HG02798 (cell line): ENCODE data around the gene STRN3.
"Not testable (repeated sequence)": the region's sequence is repeated elsewhere in the genome, so short reads cannot be mapped to it uniquely, and the experiment has no call there.

Experiments
- ATAC-seq: cut with Tn5 transposase; IDR thresholded peaks from one replicate; pipeline ENCODE4 v1.9.1; 2021; ENCODE audit warnings: mild to moderate bottlenecking; ENCODE audit not compliant: unreplicated experiment, poor library complexity

Gene STRN3, protein sequence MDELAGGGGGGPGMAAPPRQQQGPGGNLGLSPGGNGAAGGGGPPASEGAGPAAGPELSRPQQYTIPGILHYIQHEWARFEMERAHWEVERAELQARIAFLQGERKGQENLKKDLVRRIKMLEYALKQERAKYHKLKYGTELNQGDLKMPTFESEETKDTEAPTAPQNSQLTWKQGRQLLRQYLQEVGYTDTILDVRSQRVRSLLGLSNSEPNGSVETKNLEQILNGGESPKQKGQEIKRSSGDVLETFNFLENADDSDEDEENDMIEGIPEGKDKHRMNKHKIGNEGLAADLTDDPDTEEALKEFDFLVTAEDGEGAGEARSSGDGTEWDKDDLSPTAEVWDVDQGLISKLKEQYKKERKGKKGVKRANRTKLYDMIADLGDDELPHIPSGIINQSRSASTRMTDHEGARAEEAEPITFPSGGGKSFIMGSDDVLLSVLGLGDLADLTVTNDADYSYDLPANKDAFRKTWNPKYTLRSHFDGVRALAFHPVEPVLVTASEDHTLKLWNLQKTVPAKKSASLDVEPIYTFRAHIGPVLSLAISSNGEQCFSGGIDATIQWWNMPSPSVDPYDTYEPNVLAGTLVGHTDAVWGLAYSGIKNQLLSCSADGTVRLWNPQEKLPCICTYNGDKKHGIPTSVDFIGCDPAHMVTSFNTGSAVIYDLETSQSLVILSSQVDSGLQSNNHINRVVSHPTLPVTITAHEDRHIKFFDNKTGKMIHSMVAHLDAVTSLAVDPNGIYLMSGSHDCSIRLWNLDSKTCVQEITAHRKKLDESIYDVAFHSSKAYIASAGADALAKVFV

DNA sequence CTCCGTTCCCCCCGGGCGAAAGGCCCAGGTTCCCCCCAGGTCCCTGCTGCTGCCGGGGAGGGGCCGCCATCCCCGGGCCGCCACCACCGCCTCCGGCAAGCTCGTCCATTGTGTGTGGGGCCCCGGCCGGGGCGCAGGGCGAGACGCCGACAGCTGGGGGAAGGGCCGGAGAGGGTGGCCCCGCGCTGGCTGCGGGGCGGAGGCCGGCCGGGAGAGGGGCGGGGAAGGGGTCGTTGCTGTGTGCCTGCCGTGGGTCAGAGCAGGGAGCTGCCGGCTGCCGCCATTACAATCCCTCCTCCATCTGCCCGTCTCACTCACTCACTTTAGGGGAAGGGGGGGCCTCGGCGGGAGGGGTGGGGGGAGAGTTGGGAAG, at the start of gene STRN3:
Gene STRN3 (minus strand): TSS at position 303 of the 373 bp plus-strand sequence. CDS start 194 bp downstream, at position 109.
- ATAC-seq, result no peak

DNA sequence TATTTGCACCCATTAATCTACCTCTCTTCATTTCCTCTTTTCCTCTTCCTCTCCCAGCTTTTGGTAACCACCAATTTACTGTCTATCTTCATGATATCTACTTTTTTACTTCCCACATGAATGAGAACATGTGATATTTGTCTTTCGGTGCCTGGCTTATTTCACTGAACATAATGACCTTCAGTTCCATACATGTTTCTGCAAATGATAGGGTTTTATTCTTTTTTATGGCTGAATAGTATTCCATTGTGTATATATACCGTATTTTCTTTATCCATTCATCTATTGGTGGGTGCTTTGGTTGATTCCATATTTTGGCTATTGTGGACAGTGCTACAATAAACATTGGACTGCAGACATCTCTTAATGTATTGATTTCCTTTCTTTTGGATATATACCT, 49.0 kb upstream of the STRN3 start:
- ATAC-seq, result no peak

DNA sequence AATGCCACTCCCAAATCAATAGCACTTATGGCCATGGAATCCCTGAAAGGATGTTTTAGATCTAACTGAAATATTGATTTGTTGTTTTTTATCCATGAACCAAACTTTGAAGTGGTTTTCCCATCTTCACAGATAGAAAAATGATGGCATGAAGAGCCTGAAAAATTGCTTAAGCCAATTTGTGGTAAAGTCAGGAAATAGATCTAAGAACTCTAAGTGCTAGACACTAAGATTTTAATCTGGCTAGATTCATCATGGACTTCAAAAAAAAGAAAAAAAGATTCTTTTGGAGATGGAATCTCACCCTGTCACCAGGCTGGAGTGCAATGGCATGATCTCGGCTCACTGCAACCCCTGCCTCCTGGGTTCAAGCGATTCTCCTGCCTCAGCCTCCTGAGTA, 45.0 kb upstream of the STRN3 start:
- no peak for ATAC-seq

DNA sequence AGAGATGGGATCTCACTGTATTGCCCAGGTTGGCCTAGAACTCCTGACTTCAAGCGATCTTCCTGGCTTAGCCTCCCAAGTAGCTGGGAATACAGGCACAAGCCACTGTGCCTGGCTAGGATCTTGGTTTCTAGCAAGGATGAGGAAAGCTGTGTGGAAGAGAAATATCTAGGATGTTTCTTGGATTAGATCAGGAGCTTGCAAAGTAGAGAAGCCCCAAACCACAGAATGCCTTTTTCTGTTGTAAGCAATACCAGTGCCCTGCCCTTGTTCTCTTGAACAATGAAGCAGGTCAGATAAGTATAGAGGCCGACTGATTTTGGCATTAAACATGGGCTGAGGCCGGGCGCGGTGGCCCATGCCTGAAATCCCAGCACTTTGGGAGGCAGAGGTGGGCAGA, 44.3 kb upstream of the STRN3 start:
- ATAC-seq, result no peak

DNA sequence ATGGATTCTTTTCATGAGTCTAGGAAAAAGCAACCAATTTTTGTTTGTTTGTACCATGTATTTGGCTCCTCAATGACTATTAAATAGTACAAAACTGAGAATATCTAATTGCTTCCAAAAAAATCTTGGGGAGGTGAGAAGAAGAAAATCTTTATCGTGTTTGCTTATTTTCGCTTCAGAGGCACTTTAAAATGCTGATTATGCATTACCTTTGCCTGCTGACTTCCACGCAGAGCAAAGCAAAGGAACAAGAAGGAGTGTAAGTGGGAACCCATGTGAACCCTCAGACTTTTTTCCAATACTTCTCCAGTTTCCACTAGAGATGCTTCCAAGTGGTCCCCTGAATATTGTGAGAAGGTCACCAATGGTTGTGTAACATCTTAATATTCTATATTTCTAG, 43.2 kb upstream of the STRN3 start:
- no peak for ATAC-seq

DNA sequence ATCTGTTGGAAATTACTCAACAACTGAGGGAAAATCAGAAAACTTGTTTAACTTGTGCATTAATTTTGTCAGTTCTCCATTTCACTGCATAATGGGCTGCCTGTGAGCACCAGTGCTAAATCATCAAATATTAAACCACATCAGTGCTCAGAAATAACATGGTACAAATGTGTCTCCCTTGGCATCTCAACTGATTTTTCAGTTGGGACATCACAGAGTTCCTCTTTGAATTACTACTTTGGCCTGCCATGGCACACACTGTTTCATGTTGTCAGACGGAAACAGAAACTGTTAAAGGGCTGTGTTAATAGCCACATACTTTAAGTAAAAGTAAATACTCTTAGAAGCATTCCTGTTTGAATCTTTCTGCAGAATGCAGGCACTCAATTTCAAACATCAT, 42.1 kb upstream of the STRN3 start:
- no peak for ATAC-seq

DNA sequence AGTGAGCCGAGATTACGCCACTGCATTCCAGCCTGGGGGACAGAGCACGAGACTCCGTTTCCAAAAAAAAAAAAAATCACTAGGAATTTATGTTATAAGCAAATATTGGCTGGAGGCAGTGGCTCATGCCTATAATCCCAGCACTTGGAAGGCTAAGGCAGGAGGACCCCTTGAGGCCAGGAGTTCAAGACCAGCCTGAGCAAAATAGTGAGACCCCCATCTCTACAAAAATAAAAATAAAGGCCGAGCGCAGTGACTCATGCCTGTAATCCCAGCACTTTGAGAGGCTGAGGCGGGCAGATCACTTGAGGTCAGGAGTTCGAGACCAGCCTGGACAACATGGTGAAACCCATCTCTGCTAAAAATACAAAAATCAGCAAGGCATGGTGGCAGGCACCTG, 36.7 kb upstream of the STRN3 start:
- ATAC-seq, result not testable (repeated sequence)

DNA sequence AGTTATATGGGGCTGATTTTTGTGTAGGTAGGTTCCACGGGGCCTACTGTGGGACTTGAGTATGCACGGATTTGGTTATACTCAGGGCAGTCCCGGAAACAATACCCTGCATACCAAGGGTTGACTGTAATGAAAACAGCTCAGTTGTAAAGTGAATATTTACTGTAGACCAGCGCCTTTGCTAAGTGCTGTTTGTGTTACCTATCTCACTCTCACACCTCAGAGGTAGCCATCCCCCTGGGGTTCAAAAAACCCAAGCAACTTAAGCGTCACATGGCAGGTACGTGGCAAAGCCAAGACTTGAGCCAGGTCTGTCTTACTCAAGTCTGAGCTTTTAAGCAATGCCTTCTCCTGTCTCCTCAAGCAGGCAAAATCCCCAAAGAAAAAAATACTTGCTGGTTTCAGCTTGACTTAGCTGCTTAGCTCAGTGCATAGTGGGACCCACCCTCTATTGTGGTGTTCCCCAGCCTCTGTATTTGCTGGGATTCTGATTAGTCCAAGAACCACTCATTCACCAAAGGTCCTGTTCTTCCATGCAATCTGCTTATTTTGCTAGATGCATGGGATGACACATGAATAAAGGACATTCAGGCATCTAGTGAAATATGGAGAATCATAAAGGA, 34.2 kb upstream of the STRN3 start:
- ATAC-seq, result no peak

DNA sequence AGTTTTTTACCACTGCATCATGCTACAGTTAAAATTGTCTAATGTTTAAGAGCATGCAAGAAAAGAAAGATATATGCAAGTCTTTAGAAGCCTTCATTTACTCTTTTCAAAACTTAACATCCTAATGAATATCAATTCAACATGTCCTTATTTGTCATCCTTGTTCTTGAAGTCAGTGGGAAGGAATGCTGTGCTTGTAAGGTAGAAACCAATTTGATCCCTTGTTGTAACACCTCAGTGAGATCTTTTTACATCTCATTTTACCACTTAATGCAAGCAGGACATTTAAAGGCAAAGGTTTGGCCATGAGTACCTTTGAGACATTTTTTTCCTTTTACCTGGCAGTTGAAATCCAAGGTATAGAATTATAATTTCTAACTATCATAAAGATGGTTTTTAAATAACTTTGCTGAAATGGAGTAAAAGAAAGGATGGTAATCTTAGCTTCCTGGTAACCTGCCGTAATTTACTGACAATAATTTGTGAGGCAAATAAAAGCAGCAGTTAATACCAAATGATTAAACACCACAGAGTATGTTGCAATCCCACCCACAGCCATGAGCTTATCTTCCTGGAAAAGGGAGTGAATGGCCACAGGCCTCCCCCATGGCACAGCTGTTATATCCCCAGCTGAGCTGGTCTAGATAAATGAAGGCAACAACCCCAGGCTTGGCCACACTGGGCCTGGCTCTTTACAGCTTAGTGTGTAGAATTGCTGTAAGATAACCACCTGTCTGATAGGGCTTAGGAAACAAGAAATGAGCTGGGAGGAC, 33.2 kb upstream of the STRN3 start:
- ATAC-seq, result no peak

DNA sequence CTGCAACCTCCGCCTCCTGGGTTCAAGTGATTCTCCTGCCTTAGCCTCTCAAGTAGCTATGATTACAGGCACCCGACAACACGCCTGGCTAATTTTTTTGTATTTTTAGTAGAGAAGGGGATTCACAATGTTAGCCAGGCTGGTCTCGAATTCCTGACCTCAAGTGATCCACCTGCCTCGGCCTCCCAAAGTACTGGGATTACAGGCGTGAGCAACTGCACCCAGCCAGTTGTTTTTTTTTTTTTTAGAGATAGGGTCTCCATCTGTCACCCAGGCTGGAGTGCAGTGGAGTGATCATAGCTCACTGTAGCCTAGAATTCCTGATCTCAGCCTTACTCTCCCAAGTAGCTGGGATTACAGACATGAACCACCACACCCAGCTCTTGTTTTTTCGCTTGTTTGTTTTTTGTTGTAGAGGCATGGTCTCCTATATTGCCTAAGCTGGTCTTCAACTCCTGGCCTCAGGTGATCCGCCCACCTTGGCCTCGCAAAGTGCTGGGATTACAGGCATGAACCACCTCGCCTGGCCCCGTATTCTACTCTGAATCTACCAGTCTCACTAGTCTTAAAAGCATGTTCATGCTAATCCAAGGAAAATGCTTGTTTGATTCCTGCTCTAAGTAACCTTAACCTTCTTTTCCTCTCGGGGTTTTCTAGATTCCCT, 31.7 kb upstream of the STRN3 start:
- no peak for ATAC-seq

DNA sequence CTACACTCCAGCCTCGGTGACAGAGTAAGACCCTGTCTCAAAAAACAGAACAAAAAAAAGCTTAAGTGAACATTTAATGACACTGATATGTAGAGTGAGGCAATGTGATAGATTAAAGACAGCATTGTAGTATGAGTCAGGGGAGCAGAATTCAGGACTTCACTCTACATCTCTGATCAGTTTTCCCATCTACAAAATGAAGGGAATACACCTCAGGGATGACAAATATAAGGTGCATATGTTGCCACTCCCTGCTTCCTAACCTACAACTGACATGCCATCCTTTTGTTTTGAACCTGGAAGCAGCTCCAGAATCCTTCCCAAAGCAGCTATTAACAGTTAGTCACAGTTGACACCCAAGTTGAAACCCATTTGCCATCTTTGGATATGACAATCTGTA, 30.9 kb upstream of the STRN3 start:
- no peak for ATAC-seq

DNA sequence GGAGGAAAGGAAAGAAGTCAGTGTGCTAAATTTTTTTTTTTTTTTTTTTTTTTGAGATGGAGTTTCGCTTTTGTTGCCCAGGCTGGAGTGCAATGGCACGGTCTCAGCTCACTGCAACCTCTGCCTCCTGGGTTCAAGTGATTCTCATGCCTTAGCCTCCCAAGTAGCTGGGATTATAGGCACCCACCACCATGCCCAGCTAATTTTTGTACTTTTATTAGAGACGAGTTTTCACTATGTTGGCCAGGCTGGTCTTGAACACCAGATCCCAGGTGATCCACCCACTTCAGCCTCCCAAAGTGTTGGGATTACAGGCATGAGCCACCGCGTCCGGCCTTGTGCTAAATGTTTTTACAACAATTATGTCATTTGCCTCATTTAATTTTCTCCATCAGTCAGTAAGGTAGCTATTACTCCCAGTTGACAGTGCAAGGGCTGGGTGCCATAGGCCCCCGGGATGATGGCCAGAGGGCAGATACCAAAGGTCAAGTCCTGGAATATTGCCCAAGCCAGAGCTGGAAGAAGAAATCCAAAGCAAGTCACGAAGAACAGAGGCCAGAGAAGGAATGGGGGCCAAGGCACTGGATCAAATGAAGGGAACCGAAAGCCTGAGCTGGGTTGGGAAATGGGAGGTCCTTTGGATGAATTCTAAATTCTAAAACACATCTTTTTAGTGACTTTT, 26.9 kb upstream of the STRN3 start:
- ATAC-seq, result not testable (repeated sequence)

DNA sequence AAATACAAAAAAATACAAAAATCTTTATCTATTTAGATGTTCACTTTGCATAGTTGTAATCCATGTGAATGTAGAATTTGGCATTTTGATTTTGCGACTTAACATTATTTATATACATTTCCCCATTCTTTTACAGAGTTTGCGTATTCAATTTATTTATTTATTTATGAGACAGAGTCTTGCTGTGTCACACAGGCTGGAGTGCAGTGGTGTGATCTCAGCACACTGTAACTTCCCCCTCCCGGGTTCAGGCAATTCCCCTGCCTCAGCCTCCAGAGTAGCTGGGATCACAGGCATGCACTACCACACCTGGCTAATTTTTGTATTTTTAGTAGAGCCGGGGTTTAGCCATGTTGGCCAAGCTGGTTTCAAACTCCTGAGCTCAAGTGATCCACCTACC, 25.3 kb upstream of the STRN3 start:
- ATAC-seq, result no peak

DNA sequence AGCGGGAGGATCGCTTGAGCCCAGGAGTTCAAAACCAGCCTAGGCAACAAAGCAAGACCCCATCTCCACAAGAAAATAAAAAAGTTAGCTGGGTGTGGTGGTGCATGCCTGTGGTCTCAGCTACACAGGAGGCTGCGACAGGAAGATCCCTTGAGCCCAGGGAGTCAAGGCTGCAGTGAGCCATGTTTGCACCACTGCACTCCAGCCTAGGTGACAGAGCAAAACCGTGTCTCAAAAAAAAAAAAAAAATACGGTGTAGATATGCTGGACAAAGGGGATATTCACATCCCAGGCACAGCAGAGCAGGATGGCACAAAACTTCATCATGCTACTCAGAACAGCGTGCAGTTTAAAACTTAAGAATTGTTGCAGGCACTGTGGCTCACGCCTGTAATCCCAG, 24.8 kb upstream of the STRN3 start:
- no peak for ATAC-seq

DNA sequence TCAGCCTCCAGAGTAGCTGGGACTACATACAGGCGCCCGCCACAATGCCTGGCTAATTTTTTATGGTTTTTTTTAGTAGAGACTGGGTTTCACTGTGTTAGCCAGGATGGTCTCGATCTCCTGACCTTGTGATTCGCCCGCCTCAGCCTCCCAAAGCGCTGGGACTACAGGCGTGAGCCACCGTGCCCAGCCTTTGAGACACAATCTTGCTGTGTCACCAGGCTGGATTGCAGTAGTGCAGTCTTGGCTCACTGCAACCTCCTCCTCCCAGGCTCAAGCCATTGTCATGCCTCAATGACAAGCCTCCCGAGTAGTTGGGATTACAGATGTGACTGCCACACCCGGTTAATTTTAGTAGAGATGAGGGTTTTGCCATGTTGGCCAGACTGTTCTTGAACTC, 21.3 kb upstream of the STRN3 start:
- ATAC-seq, result no peak

DNA sequence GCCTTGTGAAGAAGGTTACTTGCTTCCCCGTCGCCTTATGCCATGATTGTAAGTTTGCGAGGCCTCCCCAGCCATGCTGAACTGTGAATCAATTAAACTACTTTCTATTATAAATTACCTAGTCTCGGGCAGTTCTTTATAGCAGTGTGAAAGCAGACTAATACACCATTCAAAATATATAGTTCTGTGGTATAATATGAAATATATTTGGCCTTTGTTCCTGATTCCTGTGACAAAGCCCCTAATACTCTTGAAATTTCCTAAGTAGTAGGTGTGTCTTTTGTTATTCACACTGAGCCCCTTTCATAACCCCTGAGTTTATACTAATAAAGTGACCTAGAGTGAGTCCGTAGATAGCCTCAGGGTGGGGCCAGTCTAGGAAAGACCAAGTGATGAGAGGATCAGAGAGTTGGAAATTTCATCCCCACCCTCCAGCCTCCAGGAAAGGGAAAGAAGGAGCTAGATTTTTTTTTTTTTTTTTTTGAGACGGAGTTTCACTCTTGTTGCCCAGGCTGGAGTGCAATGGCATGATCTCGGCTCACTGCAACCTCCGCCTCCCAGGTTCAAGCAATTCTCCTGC, 19.4 kb upstream of the STRN3 start:
- no peak for ATAC-seq

DNA sequence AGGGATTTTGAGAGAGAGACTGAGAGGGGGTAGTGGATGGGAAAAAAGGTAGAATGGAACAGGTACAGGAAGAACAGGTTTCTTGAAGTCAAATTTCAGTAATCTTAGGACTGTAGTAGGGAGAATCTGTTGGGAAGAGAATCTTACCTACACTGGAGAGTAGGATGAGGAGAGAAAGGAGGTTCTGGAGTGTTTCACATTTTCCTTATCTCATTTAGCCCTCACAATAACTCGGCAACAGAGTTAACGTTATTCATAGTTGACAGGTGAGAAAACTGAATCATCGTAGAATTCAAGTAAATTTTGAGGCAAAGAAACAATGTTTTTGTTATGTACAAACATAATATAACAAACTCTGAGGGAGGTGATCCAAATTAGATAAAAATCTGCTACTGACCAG, 17.2 kb upstream of the STRN3 start:
- no peak for ATAC-seq

DNA sequence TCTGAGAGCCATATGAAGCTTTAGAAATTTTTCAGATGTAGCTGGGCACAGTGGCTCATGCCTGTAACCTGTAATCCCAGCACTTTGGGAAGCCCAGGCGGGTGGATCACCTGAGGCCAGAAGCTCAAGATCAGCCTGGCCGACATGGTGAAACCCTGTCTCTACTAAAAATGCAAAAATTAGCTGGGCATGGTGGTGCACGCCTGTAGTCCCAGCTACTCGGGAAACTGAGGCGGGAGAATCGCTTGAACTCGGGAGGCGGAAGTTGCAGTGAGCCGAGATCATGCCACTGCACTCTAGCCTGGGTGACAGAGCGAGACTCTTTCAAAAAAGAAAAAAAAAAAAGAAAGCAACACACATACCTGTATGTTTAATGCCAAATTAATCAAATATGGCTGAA, 16.7 kb upstream of the STRN3 start:
- not testable (repeated sequence) for ATAC-seq

DNA sequence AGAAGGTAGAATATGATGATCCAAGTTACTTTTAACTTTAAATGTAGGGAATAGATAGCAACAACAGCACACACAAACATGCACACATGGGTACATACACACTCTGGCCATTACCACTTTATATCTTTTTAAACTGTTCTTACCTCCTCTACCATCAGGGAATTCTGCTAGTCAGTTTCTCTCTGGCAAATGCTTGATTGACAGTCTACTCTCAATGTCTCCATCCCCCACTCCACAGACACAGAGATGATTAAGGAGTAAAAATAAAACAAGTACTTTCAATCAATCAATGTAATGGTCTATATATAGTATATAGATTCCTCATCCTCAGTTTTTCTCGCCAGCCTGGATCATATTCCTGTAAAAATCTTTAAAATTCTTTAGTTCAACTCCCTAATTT, 16.1 kb upstream of the STRN3 start:
- ATAC-seq, result no peak
